Suprapubic skin (tissue), 4 donors: Measurements from ENCODE around the gene FGF18. TPM values are rescaled to one million over a fixed set of nuclear protein-coding genes. Genes with fewer than 3 reads are reported as not detected.
A peak's percentile ranks its signal among the peaks of the same experiment; 100 is the strongest.
"Not testable (repeated sequence)": the region's sequence is repeated elsewhere in the genome, so short reads cannot be mapped to it uniquely, and the experiment has no call there.

Experiments
- DNase-seq, 2 donors: peaks; one replicate each; pipeline ENCODE4 v3.0.0-alpha.2; 2019; ENCODE audit warnings: low spot score in 2 of 2
- H3K27ac ChIP-seq: fragments of 200-600 bp; sonication (generic); one replicate; pipeline ENCODE4 v1.5.1; 2019
- H3K27me3 ChIP-seq: fragments of 200-600 bp; sonication (generic); one replicate; pipeline ENCODE4 v1.5.1; 2019
- H3K36me3 ChIP-seq: fragments of 200-600 bp; sonication (generic); one replicate; pipeline ENCODE4 v1.5.1; 2019
- H3K4me1 ChIP-seq: fragments of 200-600 bp; sonication (generic); one replicate; pipeline ENCODE4 v1.5.1; 2019
- H3K4me3 ChIP-seq: fragments of 200-600 bp; sonication (generic); one replicate; pipeline ENCODE4 v1.5.1; 2019; ENCODE audit warnings: mild to moderate bottlenecking
- H3K9me3 ChIP-seq: fragments of 200-600 bp; sonication (generic); one replicate; pipeline ENCODE4 v1.5.1; 2019
- EP300 ChIP-seq: sonication (generic); formaldehyde crosslinking; IDR thresholded peaks from one replicate; pipeline ENCODE4 v1.6.1; 2017; ENCODE audit warnings: antibody characterized with exemption
- POLR2A ChIP-seq, 2 donors: fragments of 450-650 bp; IDR thresholded peaks; one replicate each; pipeline ENCODE4 v1.6.1; 2017; ENCODE audit warnings: antibody characterized with exemption in 2 of 2, mild to moderate bottlenecking in 2 of 2, moderate library complexity in 2 of 2
- POLR2AphosphoS5 ChIP-seq, 3 donors: sonication (generic); formaldehyde crosslinking; IDR thresholded peaks; one replicate each; pipeline ENCODE4 v1.6.1; 2017; ENCODE audit warnings: antibody characterized with exemption in 3 of 3
- WGBS: methylation state at CpG from one replicate; pipeline ENCODE4 v1.1.5; 2018; 5-methylcytosine and 5-hydroxymethylcytosine counted together
- total RNA-seq, 4 donors: library from RNA; depleted of rRNA; stranded (reverse); fragments of >200 nt; gene quantifications; one replicate each; pipeline ENCODE4 v1.1.0, GENCODE V29; 2016
- TF ChIP-seq, protein P1 (sequence below), 2 donors: fragments of 200-600 bp in 1 of 2; fragments of 450-650 bp in 1 of 2; sonication (generic) in 1 of 2; IDR thresholded peaks; one replicate each; pipeline ENCODE4 v1.5.1; 2016 to 2019; ENCODE audit warnings: antibody characterized with exemption in 2 of 2, mild to moderate bottlenecking in 1 of 2, moderate library complexity in 1 of 2

Gene FGF18
- total RNA-seq, 4 donors from 2014 or later: 0.32 to 3.2 (median 0.50) TPM

DNA sequence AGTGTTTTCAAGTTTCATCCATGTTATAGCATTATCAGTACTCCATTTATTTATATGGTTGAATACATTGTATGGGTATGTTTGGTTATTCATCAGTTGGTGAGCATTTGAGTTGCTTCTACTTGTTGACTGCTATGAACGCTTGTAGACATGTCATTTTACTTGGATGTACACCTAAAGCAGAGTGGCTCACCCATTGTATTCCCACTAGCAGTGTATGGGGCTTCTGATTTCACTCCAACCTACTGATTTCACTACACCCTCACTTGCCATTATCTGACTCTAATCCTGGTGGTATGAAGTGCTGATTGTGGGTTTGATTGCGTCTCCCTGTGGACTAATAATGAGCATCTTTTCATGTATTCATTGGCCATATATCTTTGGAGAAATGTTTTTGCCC lies 22.3 kb upstream of the FGF18 start:
- Histone ChIP-seq H3K9me3 (no peaks in the 10 kb centered on the region), H3K4me3 (no peak overlapping the region), H3K36me3 (peaks cover 88% of the 10 kb centered on the region), H3K27me3 (no peaks in the 10 kb centered on the region), H3K27ac (no peak overlapping the region), H3K4me1 (no peaks in the 10 kb centered on the region)
- WGBS: 79% methylated on average over 2 of the region's 2 CpGs
- TF ChIP-seq, protein P1, sequence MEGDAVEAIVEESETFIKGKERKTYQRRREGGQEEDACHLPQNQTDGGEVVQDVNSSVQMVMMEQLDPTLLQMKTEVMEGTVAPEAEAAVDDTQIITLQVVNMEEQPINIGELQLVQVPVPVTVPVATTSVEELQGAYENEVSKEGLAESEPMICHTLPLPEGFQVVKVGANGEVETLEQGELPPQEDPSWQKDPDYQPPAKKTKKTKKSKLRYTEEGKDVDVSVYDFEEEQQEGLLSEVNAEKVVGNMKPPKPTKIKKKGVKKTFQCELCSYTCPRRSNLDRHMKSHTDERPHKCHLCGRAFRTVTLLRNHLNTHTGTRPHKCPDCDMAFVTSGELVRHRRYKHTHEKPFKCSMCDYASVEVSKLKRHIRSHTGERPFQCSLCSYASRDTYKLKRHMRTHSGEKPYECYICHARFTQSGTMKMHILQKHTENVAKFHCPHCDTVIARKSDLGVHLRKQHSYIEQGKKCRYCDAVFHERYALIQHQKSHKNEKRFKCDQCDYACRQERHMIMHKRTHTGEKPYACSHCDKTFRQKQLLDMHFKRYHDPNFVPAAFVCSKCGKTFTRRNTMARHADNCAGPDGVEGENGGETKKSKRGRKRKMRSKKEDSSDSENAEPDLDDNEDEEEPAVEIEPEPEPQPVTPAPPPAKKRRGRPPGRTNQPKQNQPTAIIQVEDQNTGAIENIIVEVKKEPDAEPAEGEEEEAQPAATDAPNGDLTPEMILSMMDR (IDR thresholded peaks at IDR 0.05): no peak
- no peak for TF ChIP-seq POLR2A (IDR thresholded peaks at IDR 0.05)
- TF ChIP-seq EP300: no peak
- TF ChIP-seq POLR2AphosphoS5 (IDR thresholded peaks at IDR 0.05): no peak
- DNase-seq: no peak

- WGBS: 66% methylated on average over 4 of the region's 4 CpGs
- Histone ChIP-seq H3K4me1 (no peaks in the 10 kb centered on the region), H3K27me3 (no peaks in the 10 kb centered on the region), H3K36me3 (peaks cover 84% of the 10 kb centered on the region), H3K9me3 (no peaks in the 10 kb centered on the region), H3K27ac (no peak overlapping the region), H3K4me3 (no peak overlapping the region)
- TF ChIP-seq, protein P1 (IDR thresholded peaks at IDR 0.05): no peak
- TF ChIP-seq EP300 (no peak), POLR2AphosphoS5 (IDR thresholded peaks at IDR 0.05) (no peak), POLR2A (IDR thresholded peaks at IDR 0.05) (no peak)
- DNase-seq: no peak
Observed at GRCh38 chr5:171397599-171397998, 21.8 kb upstream of the FGF18 start.

GRCh38 chr5:171398660-171399059 lies 20.8 kb upstream of the FGF18 start:
- DNase-seq, H3K9me3 ChIP-seq, H3K27me3 ChIP-seq, H3K4me1 ChIP-seq, H3K4me3 ChIP-seq, H3K27ac ChIP-seq: not testable (repeated sequence)
- H3K36me3 ChIP-seq: peaks cover 75% of the 10 kb centered on the region
- 92% methylated on average over 9 of the region's 9 CpGs for WGBS

DNA sequence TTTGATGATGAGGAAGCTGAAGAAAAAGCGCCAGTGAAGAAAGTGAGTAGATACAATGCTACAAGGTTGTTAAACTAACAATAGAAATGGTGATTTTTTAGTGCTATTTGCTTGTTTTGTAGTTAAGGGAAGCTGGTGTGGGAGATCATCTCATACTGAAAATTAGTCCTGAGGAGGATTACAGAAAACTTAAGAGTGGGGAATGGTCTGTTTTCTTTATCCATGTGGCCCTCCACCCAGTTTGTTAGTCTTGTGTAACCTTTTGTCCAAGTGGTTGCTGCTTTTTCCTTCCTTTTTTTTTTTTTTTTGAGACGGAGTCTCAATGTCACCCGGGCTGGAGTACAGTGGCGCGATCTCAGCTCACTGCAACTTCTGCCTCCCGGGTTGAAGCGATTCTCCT lies 19.3 kb upstream of the FGF18 start:
- Histone ChIP-seq H3K36me3 (peaks cover 65% of the 10 kb centered on the region), H3K4me3 (no peak overlapping the region), H3K9me3 (no peaks in the 10 kb centered on the region), H3K27ac (no peak overlapping the region), H3K27me3 (no peaks in the 10 kb centered on the region), H3K4me1 (no peaks in the 10 kb centered on the region)
- DNase-seq: peak in 1 of 2 donors; percentile 10
- TF ChIP-seq, protein P1 (IDR thresholded peaks at IDR 0.05): no peak
- no peak for TF ChIP-seq POLR2A (IDR thresholded peaks at IDR 0.05)
- TF ChIP-seq EP300: no peak
- TF ChIP-seq POLR2AphosphoS5 (IDR thresholded peaks at IDR 0.05): no peak
- 94% methylated on average over 7 of the region's 7 CpGs for WGBS

DNA sequence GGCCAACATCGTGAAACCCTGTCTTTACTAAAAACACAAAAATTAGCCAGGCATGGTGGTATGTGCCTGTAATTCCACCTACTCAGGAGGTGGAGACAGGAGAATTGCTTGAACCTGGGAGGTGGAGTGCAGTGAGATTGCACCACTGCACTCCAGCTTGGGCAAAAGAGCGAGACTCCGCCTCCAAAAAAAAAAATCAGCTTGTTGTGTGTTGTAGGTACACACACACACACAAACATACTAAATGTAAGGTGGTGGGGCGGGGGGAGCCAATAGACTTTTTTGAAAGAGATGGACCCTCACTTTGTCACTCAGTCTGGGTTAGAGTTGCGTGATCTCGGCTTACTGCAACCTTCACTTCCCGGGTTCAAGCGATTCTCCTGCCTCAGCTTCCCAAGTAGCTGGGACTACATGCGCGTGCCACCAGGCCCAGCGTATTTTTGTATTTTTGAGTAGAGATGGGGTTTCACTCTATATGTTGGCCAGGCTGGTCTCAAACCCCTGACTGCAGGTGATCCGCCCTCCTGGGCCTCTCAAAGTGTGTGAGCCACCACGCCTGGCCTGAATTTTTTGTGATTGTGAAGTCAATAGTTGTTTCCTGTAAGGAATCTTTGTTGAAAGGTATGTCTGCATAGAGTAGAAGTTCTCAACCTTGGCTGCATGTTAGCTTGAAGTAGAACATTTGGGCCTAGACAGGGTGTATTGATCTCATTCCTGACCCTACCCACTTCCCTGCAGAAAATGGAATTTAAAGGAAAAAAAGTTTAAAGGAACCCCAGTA lies 18.1 kb upstream of the FGF18 start:
- TF ChIP-seq, protein P1 (IDR thresholded peaks at IDR 0.05): no peak
- TF ChIP-seq POLR2AphosphoS5 (IDR thresholded peaks at IDR 0.05): no peak
- no peak for TF ChIP-seq EP300
- TF ChIP-seq POLR2A (IDR thresholded peaks at IDR 0.05): no peak
- Histone ChIP-seq H3K4me3 (no peak overlapping the region), H3K9me3 (no peaks in the 10 kb centered on the region), H3K27me3 (no peaks in the 10 kb centered on the region), H3K4me1 (no peaks in the 10 kb centered on the region), H3K27ac (no peak overlapping the region), H3K36me3 (peaks cover 64% of the 10 kb centered on the region)
- 95% methylated on average over 13 of the region's 13 CpGs for WGBS
- peak in 1 of 2 donors; percentile 49 for DNase-seq

DNA sequence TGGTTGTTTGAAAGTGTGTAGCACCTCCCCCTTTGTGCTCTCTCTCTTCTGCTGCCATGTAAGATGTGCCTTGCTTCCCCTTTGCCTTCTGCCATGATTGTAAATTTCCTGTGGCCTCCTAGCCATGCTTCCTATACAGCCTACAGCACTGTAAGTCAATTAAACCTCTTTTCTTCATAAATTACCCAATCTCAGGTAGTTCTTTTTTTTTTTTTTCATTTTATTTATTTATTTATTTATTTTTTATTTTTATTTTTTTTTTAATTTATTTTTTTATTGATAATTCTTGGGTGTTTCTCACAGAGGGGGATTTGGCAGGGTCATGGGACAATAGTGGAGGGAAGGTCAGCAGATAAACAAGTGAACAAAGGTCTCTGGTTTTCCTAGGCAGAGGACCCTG lies 16.7 kb upstream of the FGF18 start:
- H3K36me3 ChIP-seq: peaks cover 63% of the 10 kb centered on the region
- H3K4me1 ChIP-seq, DNase-seq, H3K27me3 ChIP-seq, H3K4me3 ChIP-seq, H3K27ac ChIP-seq, H3K9me3 ChIP-seq: not testable (repeated sequence)
